Activated CD8-positive, alpha-beta T cell treated with anti-CD3 and anti-CD28 coated beads for 36 hours (primary cell): Measurements from ENCODE around the gene TIMP4. TPM values are rescaled to one million over a fixed set of nuclear protein-coding genes. Genes with fewer than 3 reads are reported as not detected.

Source experiments
- ATAC-seq: fragments of 200-7000 bp; cut with Tn5 transposase; one replicate; pipeline ENCODE4 v1.10.0; 2021; ENCODE audit warnings: mild to moderate bottlenecking, moderate library complexity
- CTCF ChIA-PET: fragments of 350-600 bp; sonication (Branson Sonifier 250); formaldehyde crosslinking; loops from one replicate; lab custom pipeline; 2021; ENCODE audit warnings: antibody characterized with exemption; lab: Charles Lee
- POLR2A ChIA-PET: fragments of 350-600 bp; sonication (Branson Sonifier 250); formaldehyde crosslinking; loops from one replicate; lab custom pipeline; 2021; ENCODE audit warnings: antibody characterized with exemption; lab: Charles Lee
- DNase-seq: peaks from one replicate; pipeline ENCODE4 v3.0.0-alpha.2; 2020
- H3K27ac Mint-ChIP-seq: one replicate; pipeline ENCODE4 v1.8.0; 2021; ENCODE audit warnings: mild to moderate bottlenecking, mixed read lengths
- H3K27me3 Mint-ChIP-seq: one replicate; pipeline ENCODE4 v1.8.0; 2021; ENCODE audit warnings: mixed read lengths
- H3K36me3 Mint-ChIP-seq: one replicate; pipeline ENCODE4 v1.8.0; 2021; ENCODE audit warnings: low read depth, mixed read lengths
- H3K4me1 Mint-ChIP-seq: one replicate; pipeline ENCODE4 v1.8.0; 2021; ENCODE audit warnings: low read depth, mixed read lengths
- H3K4me3 Mint-ChIP-seq: one replicate; pipeline ENCODE4 v1.8.0; 2021; ENCODE audit warnings: mild to moderate bottlenecking, moderate library complexity, mixed read lengths
- H3K9me3 Mint-ChIP-seq: one replicate; pipeline ENCODE4 v1.8.0; 2021; ENCODE audit warnings: mixed read lengths
- intact Hi-C: fragments of 100-400 bp; cut with micrococcal nuclease; formaldehyde crosslinking; loops from one replicate; pipeline ENCODE4 v1.10.0; 2022
- total RNA-seq, 2 experiments: library from RNA; stranded (reverse); gene quantifications; one replicate each; pipeline ENCODE4 v1.2.3, GENCODE V29; 2021
- TF ChIP-seq, protein P1 (sequence below): fragments of 200-600 bp; IDR thresholded peaks from one replicate; pipeline ENCODE4 v1.8.0; 2022; ENCODE audit warnings: antibody characterized with exemption, mild to moderate bottlenecking

Gene TIMP4
- total RNA-seq, 2 experiments from 2014 or later = not detected

DNA sequence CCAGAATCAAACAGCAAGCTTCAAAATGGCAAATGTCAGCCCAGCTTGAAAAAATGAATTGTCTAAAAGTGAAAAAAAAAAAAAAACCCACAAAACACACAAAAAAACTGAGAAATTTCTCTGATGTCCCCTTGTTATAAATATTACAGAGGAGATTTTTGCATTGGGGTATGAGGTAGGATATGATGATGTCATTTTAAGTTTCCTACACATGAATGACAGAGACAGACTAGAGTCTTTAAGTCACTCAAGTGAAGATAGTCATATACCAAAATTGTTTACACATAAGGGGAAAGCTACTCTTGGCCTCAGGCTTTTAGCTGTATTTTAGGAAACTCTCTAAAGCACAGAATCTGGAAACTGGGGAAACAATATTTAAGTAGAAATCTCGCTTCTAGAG is 32.9 kb downstream of the TIMP4 start:
- ATAC-seq (no peak), DNase-seq (no peak)
- Mint-ChIP-seq H3K9me3 (no peaks in the 10 kb centered on the region), H3K4me1 (peaks cover 2% of the 10 kb centered on the region), H3K36me3 (no peaks in the 10 kb centered on the region), H3K4me3 (no peak overlapping the region), H3K27me3 (peaks cover 15% of the 10 kb centered on the region), H3K27ac (no peak overlapping the region)
- TF ChIP-seq, protein P1, sequence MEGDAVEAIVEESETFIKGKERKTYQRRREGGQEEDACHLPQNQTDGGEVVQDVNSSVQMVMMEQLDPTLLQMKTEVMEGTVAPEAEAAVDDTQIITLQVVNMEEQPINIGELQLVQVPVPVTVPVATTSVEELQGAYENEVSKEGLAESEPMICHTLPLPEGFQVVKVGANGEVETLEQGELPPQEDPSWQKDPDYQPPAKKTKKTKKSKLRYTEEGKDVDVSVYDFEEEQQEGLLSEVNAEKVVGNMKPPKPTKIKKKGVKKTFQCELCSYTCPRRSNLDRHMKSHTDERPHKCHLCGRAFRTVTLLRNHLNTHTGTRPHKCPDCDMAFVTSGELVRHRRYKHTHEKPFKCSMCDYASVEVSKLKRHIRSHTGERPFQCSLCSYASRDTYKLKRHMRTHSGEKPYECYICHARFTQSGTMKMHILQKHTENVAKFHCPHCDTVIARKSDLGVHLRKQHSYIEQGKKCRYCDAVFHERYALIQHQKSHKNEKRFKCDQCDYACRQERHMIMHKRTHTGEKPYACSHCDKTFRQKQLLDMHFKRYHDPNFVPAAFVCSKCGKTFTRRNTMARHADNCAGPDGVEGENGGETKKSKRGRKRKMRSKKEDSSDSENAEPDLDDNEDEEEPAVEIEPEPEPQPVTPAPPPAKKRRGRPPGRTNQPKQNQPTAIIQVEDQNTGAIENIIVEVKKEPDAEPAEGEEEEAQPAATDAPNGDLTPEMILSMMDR = no peak
- CTCF ChIA-PET = interaction anchor here (0.9 to 1.0 kb wide), 2 partner anchors 9 to 354 kb away, joined by 3 to 7 read pairs; no protein-coding TSS in a partner anchor
- POLR2A ChIA-PET = no interaction called here
- intact Hi-C loops = no loop called here

DNA sequence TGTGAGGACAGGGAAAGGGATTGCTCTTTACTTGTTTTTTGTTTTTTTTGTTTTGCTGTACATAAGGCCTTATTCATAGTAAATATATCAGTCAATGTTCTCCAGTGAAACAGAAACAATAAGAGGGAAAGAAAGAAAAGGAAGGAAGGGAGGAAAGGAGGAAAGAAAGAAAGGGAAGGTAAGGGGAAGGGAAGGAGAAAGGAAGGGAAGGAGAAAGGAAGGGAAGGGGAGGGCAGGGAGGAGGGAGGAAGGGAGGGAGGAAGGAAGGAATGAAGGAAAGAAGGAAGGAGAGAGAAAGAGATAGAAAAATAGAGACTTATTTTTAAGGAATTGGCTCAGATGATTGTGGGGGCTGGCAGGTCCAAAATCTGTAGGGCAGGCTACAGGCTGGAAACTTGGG is 37.2 kb downstream of the TIMP4 start:
- TF ChIP-seq, protein P1 = no peak
- no peak overlapping the region for H3K27ac Mint-ChIP-seq
- H3K4me1 Mint-ChIP-seq = peaks cover 5% of the 10 kb centered on the region
- ChIA-PET CTCF (interaction anchor here (1.5 kb wide), 1 partner anchor 14 kb away, joined by 7 read pairs; no protein-coding TSS in a partner anchor), POLR2A (no interaction called here)
- no peak overlapping the region for H3K4me3 Mint-ChIP-seq
- intact Hi-C loops = no loop called here
- no peak for ATAC-seq
- no peaks in the 10 kb centered on the region for H3K36me3 Mint-ChIP-seq
- H3K27me3 Mint-ChIP-seq = peaks cover 23% of the 10 kb centered on the region
- H3K9me3 Mint-ChIP-seq = no peaks in the 10 kb centered on the region
- no peak for DNase-seq

DNA sequence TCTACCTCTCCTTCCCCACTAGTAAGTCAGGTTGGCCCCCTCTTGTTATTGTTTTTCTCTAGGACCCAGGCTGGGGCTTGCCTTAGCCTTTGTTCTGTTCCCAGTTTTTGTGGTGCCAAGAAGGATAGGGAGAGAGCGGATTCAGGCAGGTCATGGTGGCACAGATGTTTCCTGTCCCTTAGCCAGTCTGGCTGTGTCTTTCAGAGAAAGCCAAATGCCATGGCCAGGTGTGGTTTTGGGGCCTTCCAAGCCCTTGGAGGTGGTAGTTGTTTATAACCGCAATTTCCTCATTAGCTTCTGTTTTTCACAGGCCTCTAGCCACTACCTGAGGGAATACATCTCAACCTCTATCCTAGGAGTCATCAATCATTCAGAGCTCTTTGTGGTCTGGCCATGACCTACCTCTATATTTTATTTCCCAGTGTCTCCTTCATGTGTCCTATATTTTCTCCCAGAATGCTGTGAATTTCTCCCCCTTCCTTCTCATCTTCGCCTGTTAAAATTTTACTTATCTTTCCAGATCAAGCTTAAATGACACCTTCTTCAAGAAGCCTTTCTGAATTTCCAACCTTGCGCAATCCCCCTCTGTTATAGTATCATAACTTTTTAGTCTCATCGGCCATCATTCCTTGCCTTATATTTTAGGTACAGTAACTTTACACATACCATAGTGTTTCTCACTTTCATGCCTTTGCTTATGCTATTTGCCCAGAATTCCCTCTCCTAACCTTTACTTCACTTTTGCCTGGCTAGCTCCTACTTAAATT is 38.2 kb downstream of the TIMP4 start:
- TF ChIP-seq, protein P1 = no peak
- intact Hi-C loops = no loop called here
- Mint-ChIP-seq H3K4me1 (peaks cover 5% of the 10 kb centered on the region), H3K27me3 (peaks cover 25% of the 10 kb centered on the region), H3K4me3 (no peak overlapping the region), H3K27ac (no peak overlapping the region), H3K9me3 (no peaks in the 10 kb centered on the region), H3K36me3 (no peaks in the 10 kb centered on the region)
- no peak for ATAC-seq
- DNase-seq = no peak
- ChIA-PET POLR2A (no interaction called here), CTCF (interaction anchor here (0.7 to 1.6 kb wide), 3 partner anchors 15 to 359 kb away, joined by 3 to 7 read pairs (median 5); no protein-coding TSS in a partner anchor)

DNA sequence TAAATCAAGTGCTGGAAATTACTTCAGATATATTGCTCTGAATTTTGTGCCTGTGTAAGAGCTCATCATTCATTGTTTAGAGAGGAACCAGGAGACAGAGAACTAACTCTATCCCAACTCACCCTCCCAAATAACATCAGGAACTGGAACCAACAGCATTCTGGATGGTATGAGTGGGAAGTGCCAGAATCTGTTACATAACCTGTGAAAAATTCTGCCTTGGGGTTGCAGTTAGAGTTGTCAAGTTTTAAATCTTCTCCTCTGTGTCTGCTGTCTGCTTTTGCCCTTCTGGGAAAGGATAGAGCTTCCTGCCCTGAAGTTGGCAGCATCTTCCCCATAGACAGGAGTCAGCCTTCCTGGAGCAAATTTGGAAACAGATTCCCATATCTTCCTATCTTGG is 41.2 kb downstream of the TIMP4 start:
- no peak for DNase-seq
- ChIA-PET POLR2A (no interaction called here), CTCF (interaction anchor here (1.3 to 1.5 kb wide), 2 partner anchors 21 to 42 kb away, joined by 4 to 5 read pairs; no protein-coding TSS in a partner anchor)
- no peak overlapping the region for H3K4me3 Mint-ChIP-seq
- peaks cover 27% of the 10 kb centered on the region for H3K27me3 Mint-ChIP-seq
- intact Hi-C loops = no loop called here
- no peaks in the 10 kb centered on the region for H3K36me3 Mint-ChIP-seq
- H3K27ac Mint-ChIP-seq = no peak overlapping the region
- H3K9me3 Mint-ChIP-seq = no peaks in the 10 kb centered on the region
- H3K4me1 Mint-ChIP-seq = peaks cover 5% of the 10 kb centered on the region
- TF ChIP-seq, protein P1 = no peak
- ATAC-seq = no peak

DNA sequence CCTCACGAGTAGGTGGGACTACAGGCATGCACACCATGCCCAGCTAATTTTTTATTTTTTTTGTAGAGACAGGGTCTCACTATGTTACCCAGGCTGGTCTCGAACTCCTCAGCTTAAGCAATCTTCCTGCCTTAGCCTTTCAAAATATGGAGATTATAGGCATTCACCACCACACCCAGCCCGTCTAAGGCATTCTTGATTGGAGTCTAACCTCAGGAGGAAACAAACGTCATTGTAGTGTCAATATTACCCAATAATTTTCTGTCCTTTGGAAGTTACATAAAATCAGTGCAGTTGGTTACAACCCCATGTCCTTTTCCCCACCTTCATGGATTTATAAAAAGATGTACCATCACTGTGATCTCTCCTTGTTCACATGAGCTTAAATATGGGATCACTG is 41.8 kb downstream of the TIMP4 start:
- TF ChIP-seq, protein P1 = no peak
- no peaks in the 10 kb centered on the region for H3K36me3 Mint-ChIP-seq
- no peaks in the 10 kb centered on the region for H3K9me3 Mint-ChIP-seq
- peaks cover 27% of the 10 kb centered on the region for H3K27me3 Mint-ChIP-seq
- POLR2A ChIA-PET = no interaction called here
- H3K27ac Mint-ChIP-seq = no peak overlapping the region
- CTCF ChIA-PET = interaction anchor here (0.9 to 1.5 kb wide), 3 partner anchors 22 to 363 kb away, joined by 3 to 5 read pairs (median 4); no protein-coding TSS in a partner anchor
- no peak overlapping the region for H3K4me3 Mint-ChIP-seq
- intact Hi-C loops = no loop called here
- no peak for ATAC-seq
- peaks cover 5% of the 10 kb centered on the region for H3K4me1 Mint-ChIP-seq
- DNase-seq = no peak
